ENCODE data around the gene RAD1.
"Not testable (repeated sequence)": the region's sequence is repeated elsewhere in the genome, so short reads cannot be mapped to it uniquely, and the experiment has no call there.

RAD1 gene, protein sequence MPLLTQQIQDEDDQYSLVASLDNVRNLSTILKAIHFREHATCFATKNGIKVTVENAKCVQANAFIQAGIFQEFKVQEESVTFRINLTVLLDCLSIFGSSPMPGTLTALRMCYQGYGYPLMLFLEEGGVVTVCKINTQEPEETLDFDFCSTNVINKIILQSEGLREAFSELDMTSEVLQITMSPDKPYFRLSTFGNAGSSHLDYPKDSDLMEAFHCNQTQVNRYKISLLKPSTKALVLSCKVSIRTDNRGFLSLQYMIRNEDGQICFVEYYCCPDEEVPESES

DNA sequence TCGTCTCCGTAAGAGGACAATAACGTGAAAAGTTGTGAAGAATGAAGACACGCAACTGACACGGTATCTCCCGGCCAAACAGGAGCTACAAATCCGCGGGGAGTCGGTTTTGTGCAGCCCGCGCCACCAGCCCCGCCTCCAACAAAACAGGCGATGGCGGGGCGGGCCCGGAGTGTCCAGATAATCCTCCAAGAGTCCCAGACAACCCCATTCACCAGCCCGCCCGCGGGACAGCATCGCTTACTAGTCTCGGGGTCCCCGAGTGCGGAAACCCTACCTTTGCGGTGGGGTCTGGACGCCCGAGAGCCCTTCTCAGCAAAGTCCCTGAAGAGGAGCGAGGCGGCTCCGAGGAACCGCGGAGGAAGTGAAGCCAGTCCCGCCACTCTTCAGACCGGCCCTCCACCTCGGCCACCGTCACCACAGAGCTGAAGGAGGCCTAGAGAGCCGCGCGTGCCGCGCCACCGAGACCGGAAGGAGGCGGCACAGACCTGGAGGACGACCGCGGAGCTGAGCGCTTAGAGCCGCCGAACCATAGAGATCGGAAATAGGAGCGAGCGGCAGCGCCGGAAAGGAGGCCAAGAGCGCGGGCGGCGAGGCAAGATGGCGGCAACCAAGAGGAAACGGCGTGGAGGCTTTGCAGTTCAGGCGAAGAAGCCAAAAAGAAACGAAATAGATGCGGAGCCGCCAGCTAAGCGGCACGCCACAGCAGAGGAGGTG lies at the start of gene RAD1, which contains the start of gene BRIX1:
Gene RAD1, minus strand, starts transcription at position 366 of the 717 bp plus-strand sequence. CDS start 612 bp downstream, outside the sequence.
Gene BRIX1, plus strand, starts transcription at position 573 of the 717 bp plus-strand sequence. Its CDS starts 28 bp downstream, at position 601.
- peak; percentile 92 for DNase-seq (ENCODE audit: low read depth)

DNA sequence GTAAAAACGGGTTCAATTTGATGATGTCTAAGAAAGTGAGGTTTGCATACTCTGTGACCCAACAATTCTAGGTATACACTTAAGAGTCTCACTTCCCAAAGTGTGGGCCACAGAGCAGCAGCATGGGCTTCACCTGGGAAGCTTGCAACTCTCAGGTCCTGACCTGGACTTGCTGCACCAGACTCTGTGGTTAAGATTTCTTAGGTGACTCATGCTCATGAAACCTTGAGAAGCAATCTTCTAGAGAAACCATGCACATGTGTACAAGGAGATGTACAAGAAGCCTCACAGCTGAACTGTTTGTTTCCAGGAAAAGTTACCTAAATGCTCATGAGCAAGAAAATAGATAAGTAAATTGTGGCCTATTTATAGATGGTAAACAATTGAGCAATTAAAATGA lies 44.0 kb upstream of the RAD1 start:
- DNase-seq (ENCODE audit: low read depth), result no peak

DNA sequence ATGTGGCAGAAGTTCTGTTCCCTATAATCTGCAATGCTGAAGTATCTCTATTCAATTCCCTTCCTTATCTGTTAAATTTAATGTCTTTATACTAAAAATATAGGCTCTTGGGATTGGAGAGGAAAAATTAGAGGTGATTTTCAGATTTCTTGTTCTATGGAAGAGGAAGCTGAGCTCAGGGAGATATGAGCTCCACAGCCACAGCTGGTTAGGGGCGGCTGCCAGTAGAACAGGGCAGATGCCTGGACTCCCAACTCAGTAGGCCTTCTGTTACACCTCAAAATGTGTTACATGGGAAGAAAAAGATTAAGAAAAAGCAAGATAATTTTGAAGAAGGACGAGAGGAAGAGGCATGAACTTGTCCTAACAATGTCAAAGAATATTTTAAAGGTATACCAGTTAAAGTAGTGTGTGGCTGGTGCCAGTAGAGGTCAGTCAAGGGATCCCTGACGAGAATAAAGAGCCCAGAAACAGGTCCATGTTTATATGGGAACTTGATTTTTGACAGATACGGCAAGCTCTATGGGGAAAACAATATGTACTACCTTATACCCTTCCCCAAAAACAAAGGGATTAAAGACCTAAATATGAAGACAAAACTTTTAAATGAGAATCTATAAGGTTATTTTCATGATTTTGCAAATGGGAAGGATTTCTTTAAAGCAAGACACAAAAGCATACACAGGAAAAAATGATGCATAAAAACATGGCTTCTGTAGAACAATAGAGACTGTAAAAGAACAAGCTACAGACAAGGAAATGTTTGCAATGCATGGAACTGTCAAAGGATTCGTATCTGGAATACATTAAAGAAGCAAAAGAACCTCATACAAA lies 42.8 kb upstream of the RAD1 start:
- no peak for DNase-seq (ENCODE audit: low read depth)

DNA sequence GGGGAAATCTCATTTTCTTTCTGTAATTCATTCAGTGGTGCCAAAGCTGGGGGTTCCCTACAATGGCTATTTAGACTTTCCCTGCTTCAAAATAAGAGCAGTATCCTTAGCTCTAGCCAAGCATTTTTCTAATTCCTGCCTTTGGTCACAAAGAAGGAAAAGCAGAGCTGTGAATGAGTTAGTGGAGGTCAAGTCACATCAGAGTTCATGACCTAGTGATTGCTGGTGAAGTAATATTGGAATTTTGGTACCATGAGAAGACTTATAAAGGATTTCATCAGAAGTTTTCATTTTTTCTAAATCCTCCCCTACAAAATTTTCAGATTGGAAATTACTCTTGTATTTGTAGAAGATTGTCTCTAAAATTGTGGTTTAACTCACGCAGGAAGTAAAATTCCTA lies 42.0 kb upstream of the RAD1 start:
- DNase-seq (ENCODE audit: low read depth), result no peak

DNA sequence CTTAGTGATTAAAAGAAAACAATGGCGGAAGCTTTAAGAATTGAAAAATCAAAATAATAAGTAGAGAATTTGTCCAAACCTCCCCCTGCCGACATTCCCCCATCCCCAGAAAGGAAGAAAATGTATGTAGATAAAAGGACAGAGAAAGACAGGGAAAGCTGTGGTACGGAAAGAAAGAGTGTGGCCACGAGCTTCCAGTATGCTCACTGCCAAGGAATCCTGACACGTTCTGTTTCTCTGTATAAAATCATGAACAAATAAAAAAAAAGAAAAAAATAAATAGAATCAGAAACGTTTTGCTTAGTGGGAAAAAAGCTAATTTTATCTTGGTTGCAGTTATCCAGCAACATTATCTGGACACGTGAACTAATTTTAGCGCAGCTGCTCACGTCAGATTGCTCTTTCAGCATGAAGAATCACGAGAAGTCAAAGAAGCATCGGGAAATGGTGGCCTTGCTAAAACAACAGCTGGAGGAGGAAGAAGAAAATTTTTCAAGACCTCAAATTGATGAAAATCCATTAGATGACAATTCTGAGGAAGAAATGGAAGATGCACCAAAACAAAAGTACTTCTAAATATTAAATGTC lies 29.2 kb upstream of the RAD1 start:
- no peak for DNase-seq (ENCODE audit: low read depth)

DNA sequence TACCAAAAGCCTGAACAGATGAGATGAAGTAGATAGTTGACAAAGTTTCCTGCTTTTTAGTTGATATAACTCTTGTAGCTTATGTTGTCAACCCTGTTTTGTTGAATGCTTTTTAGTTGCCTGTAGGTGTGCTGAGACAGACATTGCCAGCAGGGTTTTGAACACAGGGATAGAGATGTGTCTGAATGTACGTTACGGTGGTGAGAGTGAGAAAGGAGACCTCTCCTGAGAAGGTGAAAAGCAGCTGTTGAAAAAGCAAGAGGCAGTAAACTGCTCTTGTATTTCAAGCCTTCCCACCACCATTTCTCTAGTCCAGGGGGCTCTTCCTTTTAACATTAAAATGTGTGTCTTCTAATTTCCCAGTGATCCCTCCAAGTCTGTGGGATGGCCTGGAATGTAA lies 28.7 kb upstream of the RAD1 start:
- no peak for DNase-seq (ENCODE audit: low read depth)

DNA sequence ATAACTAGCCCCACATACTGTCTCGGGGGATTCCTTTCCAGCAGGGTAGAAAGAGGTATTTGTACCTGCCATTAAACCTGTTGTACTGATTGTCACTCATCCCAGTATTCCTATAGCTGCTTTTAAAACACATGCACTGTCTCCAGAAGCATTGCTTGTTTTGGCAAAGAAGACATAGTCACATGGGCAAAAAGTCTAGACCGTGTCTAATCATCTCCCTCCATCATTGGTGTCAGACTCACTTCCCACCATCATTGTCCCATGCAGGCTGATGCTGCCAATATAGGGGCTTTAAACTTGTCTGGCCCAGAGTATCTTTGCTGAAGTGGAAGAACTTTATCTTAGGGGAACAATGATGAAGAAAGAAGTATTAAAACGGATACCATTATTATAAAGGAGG lies 26.6 kb upstream of the RAD1 start:
- no peak for DNase-seq (ENCODE audit: low read depth)

DNA sequence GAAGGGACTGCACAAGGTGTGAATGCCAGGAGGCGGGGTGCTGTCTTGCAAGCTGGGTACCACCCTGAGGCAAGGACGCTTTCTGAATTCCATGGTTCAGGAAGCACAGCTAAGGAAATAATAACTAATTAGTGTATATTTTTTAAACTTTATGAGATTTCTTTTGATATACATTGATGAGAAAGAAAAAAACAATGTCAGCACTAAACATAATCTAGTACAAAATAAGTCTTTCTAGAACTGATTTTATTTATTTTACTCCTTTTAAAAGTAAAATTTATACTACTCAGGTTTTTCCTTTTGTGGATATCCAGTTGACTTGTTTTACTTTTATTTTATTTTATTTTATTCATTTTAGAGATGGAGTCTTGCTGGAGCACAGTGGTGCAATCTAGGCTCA lies 17.6 kb upstream of the RAD1 start:
- DNase-seq (ENCODE audit: low read depth), result no peak

DNA sequence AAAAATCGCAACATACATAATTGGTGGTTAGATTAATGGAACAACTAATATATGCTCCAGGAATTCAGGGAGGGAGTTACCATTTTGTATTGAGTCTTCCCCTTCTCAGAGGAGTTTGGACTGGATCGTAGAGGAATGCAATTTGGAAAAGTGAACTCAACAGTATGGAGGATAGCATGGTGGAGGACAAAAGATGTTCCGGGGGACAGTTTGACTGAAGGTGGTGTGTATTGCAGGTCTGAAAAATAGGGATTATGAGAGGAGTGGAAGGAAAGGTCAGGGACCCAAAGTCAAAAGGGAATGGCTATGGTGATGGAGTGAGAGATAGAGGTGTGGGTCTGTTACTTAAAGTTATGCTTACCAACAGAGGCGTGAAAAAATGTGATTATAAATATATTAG lies 15.6 kb upstream of the RAD1 start:
- no peak for DNase-seq (ENCODE audit: low read depth)

DNA sequence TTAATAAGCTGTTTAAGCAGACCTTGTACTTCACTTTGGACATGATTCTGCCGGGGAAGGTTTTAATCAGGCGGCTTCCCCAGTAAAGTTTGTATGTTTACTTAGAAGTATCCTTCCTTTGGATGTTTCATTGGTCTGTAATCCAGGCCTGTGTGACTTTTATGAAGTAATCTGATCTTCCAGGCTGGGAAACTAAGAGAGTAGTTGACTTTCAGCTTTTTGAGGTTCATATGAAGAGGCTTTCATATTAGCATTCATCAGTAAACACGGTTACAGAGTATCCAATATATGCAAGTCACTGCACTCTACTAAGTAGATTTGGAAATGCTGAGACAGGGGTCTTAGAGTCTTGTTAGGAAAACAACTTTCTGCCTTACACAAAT lies 15.1 kb upstream of the RAD1 start:
- DNase-seq (ENCODE audit: low read depth), result no peak

DNA sequence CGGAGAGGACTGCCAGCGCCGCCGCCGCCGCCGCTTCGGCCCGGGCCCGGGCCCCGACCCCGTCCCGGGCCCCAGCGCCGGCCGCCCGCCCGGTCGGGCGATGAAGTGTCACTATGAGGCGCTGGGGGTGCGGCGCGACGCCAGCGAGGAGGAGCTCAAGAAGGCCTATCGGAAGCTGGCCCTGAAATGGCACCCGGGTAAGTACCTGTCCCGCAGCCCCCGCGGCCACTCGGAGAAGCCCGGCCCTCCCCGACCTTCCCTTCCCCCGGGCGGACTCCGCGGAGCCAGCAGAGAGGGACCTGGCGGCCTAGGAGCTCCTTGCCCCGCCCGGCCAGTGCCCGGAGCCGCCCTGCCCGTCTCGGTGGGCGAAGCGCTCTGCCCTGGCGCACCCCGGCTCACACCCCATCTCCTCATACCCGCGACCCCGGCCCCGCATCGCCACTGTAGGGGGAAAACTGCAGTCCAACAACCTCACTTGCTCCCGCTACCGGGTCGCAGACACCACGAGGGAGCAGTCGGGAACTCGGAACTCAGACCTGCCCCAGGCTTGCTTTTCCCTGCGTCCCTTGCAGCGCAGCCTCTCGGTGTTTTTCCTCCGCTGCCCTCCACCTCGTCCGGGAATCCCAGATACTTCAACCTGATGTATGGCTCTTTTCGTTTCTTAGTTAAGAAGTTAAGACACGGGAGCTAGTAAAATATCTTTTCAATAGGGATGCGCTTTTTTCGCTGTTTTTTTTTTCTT lies 14.6 kb upstream of the RAD1 start:
- no peak for DNase-seq (ENCODE audit: low read depth)

DNA sequence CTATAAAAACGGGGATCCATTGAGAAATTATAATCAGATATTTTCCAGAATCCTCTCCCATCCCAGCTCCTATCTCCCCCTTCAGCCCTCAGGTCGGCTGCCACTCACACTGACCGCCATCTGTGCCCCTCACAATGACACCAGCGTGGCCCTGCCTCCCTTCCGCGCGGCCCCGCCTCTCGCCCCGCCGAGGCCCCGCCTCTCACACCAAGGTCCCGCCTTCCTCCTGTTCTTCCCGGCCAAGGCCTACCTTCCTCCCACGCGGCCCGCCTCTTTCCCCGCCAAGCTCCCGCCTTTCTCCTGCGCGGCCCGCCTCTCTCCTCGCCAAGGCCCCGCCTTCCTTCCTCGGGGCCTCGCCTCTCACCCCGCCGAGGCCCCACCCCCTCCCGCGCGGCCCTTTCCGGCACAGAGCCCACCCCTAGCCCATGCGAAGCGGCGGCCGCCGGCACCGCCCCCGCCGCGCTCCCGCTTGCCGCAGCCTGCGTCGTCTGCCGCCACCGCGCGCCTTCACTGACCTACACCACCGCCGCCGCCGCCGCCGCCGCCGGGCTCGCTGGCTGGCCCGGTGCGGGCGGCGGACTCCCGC lies 13.9 kb upstream of the RAD1 start, which contains the start of gene DNAJC21:
Gene DNAJC21, plus strand, starts transcription at position 426 of the 586 bp plus-strand sequence. CDS start 261 bp downstream, outside the sequence.
- DNase-seq (ENCODE audit: low read depth), result peak; percentile 83

DNA sequence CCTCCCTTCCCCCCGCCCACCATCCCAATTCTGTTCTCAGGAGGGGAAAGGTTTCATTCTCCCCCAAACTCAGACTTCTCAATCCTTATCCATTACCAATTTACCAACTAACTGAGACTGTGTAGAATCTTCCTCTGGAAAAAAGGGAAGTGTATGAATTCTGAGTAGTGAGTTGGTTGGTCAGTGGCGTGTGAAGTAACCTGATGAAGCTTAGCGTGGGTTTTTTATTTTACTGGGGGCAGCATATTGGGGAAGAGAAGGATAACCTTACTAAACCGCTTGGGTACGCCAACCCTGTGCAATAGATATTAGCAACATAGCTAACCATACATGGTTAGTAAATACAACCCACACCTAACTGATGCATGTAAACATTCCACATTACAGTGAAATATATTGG lies 13.0 kb upstream of the RAD1 start:
- DNase-seq (ENCODE audit: low read depth), result no peak

DNA sequence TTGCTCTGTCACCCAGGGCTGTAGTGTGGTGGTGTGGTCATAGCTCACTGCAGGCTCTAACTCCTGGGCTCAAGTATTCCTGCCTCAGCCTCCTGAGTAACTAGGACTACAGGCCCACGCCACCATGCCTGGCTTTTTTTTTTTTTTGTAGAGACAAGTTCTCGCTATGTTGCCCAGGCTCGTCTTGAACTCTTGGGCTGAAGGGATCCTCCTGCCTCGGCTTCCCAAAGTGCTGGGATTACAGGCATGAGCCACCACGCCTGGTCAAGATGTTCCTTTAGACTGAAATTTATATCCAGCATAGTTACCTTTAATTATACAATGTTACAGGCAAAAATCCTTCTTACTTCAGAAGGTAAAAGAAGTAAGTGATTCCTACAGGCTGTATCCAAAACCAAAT lies 12.5 kb upstream of the RAD1 start:
- DNase-seq (ENCODE audit: low read depth), result no peak

DNA sequence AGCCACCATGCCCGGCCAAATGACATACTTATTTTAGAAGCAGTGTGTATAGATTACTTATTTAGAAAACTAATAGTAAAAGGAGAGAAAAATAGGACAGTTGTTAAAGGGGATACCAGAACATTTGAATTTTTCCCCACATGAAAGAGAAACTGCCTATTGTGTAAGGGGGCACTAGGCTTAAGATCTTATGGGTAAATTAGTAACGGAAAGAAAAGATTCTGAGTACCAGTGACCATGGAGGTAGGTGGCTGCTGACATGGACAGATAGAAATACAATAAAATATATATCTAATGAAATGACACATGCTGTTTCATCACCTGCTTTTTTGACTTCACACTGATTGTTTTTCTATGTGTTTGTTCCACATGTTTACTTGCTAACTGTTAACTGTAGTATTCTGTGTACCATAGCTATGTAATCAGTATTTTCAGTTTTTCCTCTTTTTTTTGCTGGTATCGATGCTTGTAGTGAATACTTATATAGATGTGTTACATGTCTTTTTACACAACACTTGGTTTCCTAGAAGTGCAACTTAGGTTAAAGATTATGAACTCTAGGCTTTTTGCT lies 11.1 kb upstream of the RAD1 start:
- DNase-seq (ENCODE audit: low read depth), result no peak

DNA sequence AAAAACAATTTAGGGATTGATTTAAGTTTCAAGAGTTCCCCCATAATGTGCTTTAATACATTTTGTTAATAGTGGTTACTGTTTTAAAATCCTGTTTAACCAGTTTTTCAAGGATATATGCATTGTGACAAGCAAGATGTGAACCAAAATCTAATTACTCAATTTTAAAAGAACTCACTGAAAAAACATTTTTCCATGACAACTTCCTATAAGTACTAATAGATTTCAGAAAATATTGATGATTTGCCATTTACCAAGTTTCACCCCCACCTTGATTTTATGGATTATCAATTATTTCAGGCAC lies 9.1 kb upstream of the RAD1 start:
- DNase-seq (ENCODE audit: low read depth), result no peak

DNA sequence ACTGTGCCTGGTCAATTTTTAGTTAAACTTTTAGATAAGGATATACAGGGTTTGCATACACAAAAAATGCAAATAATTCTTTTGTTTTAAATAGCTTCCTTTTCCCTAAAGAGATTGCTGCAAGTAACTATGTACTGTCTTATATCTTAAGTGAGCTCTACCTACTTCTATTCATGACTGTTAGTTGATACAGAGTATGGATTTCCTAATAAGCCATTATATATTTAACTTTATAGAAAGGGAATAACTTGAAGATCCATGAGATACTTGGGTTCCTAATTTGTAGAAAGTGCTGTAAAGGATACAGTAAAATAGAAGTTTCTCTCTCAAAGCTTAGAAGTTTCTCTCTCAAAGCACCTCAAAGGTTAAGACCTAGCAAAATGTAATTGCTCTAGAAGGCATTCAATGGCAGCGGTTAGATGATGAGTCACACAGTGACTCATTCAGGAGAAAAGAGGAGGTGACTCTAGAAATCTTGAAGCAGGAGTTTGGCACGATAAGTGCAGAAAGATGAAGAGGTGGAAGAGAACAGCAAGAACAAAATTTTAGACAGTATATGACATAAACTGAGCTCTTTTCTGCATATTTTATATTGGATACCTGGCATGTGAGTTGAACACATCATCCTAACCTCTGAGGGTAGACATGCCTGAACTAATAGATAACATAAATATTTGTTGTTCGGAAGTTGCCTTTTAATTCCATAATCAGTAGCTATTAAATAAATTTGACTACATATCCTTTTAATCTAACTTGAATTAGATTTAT lies 8.6 kb upstream of the RAD1 start:
- peak; percentile 88 for DNase-seq (ENCODE audit: low read depth)

DNA sequence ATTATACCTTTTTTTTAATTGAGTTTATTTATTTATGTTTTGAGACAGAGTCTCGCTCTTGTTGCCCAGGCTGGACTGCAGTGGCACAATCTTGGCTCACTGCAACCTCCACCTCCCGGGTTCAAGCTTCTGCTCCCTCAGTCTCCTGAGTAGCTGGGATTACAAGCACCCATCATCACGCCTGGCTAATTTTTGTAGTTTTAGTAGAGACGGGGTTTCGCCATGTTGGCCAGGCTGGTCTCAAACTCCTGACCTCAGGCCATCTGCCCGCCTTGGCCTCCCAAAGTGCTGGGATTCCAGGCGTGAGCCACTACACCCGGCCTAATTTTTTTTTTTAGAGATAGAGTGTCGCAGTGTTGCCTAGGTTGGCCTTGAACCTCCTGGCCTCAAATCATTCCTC lies 8.0 kb upstream of the RAD1 start:
- not testable (repeated sequence) for DNase-seq (ENCODE audit: low read depth)

DNA sequence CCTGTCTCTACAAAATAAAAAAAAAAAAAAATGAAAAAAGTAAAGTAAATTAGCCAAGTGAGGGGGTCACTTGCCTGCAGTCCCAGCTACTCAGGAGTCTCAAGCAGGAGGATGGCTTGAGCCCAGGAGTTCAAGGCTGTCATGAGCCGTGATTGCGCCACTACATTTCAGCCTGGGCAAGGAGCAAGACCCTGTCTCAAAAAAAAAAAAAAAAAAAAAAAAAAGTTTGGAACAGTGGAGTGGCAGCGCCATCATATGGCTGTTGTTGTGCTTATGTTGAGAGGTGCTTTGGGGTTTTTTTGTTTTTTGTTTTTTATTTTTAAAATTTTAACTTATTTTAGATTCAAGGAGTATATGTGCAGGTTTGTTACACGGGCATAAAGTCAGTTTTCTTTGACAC lies 3.8 kb upstream of the RAD1 start:
- no peak for DNase-seq (ENCODE audit: low read depth)

DNA sequence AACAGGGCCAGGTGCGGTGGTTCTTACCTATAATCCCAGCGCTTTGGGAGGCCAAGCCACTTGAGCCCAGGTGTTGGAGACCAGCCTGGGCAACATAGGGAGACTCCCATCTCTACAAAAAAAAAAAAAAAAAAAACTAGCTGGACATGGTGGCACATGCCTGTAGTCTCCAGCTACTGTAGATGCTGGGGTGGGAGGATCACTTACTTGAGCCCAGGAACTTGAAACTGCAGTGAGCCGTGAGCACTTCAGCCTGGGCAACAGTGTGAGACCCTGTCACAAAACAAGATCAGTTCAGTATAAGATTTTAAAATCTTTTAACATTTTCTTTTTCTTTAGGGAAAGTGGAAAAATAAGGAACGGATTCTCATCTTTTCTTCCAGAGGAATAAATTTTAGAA lies 2.7 kb upstream of the RAD1 start:
- DNase-seq (ENCODE audit: low read depth), result no peak

All from HS-27A (cell line).